B cell (primary cell): ENCODE results near the gene PRKCB. TPM values are rescaled to one million over a fixed set of nuclear protein-coding genes. Genes with fewer than 3 reads are reported as not detected.

Source experiments
- ATAC-seq: fragments of 200-7000 bp; cut with Tn5 transposase; one replicate; pipeline ENCODE4 v1.10.0; 2021; ENCODE audit warnings: low read depth, mild to moderate bottlenecking, moderate number of reproducible peaks, moderate library complexity
- CTCF ChIA-PET: fragments of 350-600 bp; sonication (Branson Sonifier 250); formaldehyde crosslinking; loops from one replicate; lab custom pipeline; 2021; ENCODE audit warnings: antibody characterized with exemption, inconsistent platforms; lab: Charles Lee
- POLR2A ChIA-PET: fragments of 350-600 bp; sonication (Branson Sonifier 250); formaldehyde crosslinking; loops from one replicate; lab custom pipeline; 2021; ENCODE audit warnings: antibody characterized with exemption; lab: Charles Lee
- DNase-seq: peaks from one replicate; pipeline ENCODE4 v3.0.0; 2013
- H2AFZ ChIP-seq: 2 replicates; pipeline ENCODE4 v1.6.1; 2012; ENCODE audit warnings: mild to moderate bottlenecking, low read depth, low read length; ENCODE audit not compliant: insufficient read depth, poor library complexity, severe bottlenecking
- H3K27ac ChIP-seq, 2 donors: 1 replicate in 1 of 2; 2 replicates in 1 of 2; pipeline ENCODE4 v1.5.1; 2012 to 2013; ENCODE audit warnings: low read length in 2 of 2, mild to moderate bottlenecking in 2 of 2, moderate library complexity in 1 of 2
- H3K27me3 ChIP-seq, 4 experiments: fragments of 200-600 bp in 1 of 4; sonication (generic) in 1 of 4; replicated peaks in 1 of 4; 1 replicate in 2 of 4; 2 replicates in 2 of 4; pipeline versions ENCODE4 v1.6.1 to v1.7.0; 2013 to 2016; ENCODE audit warnings: low read length in 3 of 4, mild to moderate bottlenecking in 2 of 4, mixed read lengths in 1 of 4, moderate library complexity in 1 of 4; ENCODE audit not compliant: insufficient read depth in 4 of 4, control insufficient read depth in 3 of 4; ENCODE audit errors: control extremely low read depth in 1 of 4
- H3K36me3 ChIP-seq, 2 experiments: replicated peaks in 1 of 2; 1 replicate in 1 of 2; 2 replicates in 1 of 2; pipeline versions ENCODE4 v1.6.1 to v1.7.1; 2013; ENCODE audit warnings: low read length in 1 of 2; ENCODE audit not compliant: insufficient read depth in 2 of 2, control insufficient read depth in 1 of 2; ENCODE audit errors: control extremely low read depth in 1 of 2, extremely low read depth in 1 of 2
- H3K4me1 ChIP-seq, 2 donors: fragments of 200-600 bp in 1 of 2; sonication (generic) in 1 of 2; 1 replicate in 1 of 2; 2 replicates in 1 of 2; pipeline versions ENCODE4 v1.5.1 to v1.6.1; 2013 to 2017; ENCODE audit warnings: low read length in 2 of 2; ENCODE audit not compliant: control insufficient read depth in 2 of 2, insufficient read depth in 2 of 2
- H3K4me2 ChIP-seq: replicated peaks from 2 replicates; pipeline ENCODE3; 2012; ENCODE audit warnings: mild to moderate bottlenecking, low read depth, low read length; ENCODE audit not compliant: poor library complexity, severe bottlenecking
- H3K4me3 ChIP-seq, 5 experiments: fragments of 200-600 bp in 1 of 5; sonication (generic) in 1 of 5; 1 replicate in 3 of 5; 2 replicates in 2 of 5; pipeline versions ENCODE4 v1.5.1 to v1.7.0; 2011 to 2016; ENCODE audit warnings: low read length in 4 of 5, mild to moderate bottlenecking in 4 of 5, low read depth in 2 of 5, control low read depth in 1 of 5, moderate library complexity in 1 of 5; ENCODE audit not compliant: insufficient read depth in 1 of 5; ENCODE audit errors: control extremely low read depth in 1 of 5, extremely low read depth in 1 of 5
- H3K79me2 ChIP-seq: fragments of 200-600 bp; sonication (generic); one replicate; pipeline ENCODE4 v1.6.0; 2016; ENCODE audit warnings: low read length; ENCODE audit not compliant: control insufficient read depth, insufficient read depth
- H3K9ac ChIP-seq: fragments of 200-600 bp; sonication (generic); 2 replicates; pipeline ENCODE4 v1.6.1; 2017; ENCODE audit warnings: mild to moderate bottlenecking, low read length, moderate library complexity
- H3K9me3 ChIP-seq, 3 donors: one replicate each; pipeline versions ENCODE4 v1.6.1 to v1.7.1; 2013; ENCODE audit warnings: low read length in 2 of 3; ENCODE audit not compliant: control insufficient read depth in 2 of 3, insufficient read depth in 1 of 3; ENCODE audit errors: control extremely low read depth in 1 of 3
- H4K20me1 ChIP-seq: 2 replicates; pipeline ENCODE4 v1.6.0; 2012; ENCODE audit warnings: mild to moderate bottlenecking, low read length; ENCODE audit not compliant: insufficient read depth, control insufficient read depth, poor library complexity, severe bottlenecking
- H3K27ac Mint-ChIP-seq: one replicate; pipeline ENCODE4 v1.8.0; 2021; ENCODE audit warnings: mixed read lengths
- H3K27me3 Mint-ChIP-seq: one replicate; pipeline ENCODE4 v1.8.0; 2021; ENCODE audit warnings: mixed read lengths
- H3K4me1 Mint-ChIP-seq: one replicate; pipeline ENCODE4 v1.8.0; 2021; ENCODE audit warnings: mixed read lengths
- H3K4me3 Mint-ChIP-seq: one replicate; pipeline ENCODE4 v1.8.0; 2021; ENCODE audit warnings: mixed read lengths
- H3K9me3 Mint-ChIP-seq: one replicate; pipeline ENCODE4 v1.8.0; 2022; ENCODE audit warnings: mixed read lengths; ENCODE audit not compliant: insufficient read depth
- CTCF ChIP-seq: fragments of 200-600 bp; IDR thresholded peaks from one replicate; pipeline ENCODE4 v1.8.0; 2022; ENCODE audit warnings: antibody characterized with exemption, mild to moderate bottlenecking
- EZH2 ChIP-seq: IDR thresholded peaks from 2 replicates; pipeline ENCODE4 v1.6.1; 2012; ENCODE audit warnings: borderline replicate concordance, low read depth, mild to moderate bottlenecking, moderate library complexity, low read length; ENCODE audit not compliant: insufficient read depth, poor library complexity, severe bottlenecking
- WGBS: methylation state at CpG from one replicate; pipeline ENCODE4 v1.1.5; 2013; ENCODE audit warnings: missing lambda C conversion rate; ENCODE audit not compliant: insufficient coverage; 5-methylcytosine and 5-hydroxymethylcytosine counted together
- intact Hi-C: fragments of 100-400 bp; cut with micrococcal nuclease; formaldehyde crosslinking; loops from one replicate; pipeline ENCODE4 v1.10.0; 2022
- polyA plus RNA-seq: library from polyadenylated mRNA; depleted of rRNA; stranded (reverse); fragments of >200 nt; gene quantifications from 2 replicates; pipeline ENCODE4 v1.2.3, GENCODE V29; 2012
- total RNA-seq, 2 donors: library from RNA; stranded (reverse); fragments of 120-200 nt in 1 of 2; gene quantifications; 1 replicate in 1 of 2; 2 replicates in 1 of 2; pipeline versions ENCODE4 v1.2.3 to v1.2.4, GENCODE V29; 2013 to 2022

The PRKCB gene
- total and polyA plus RNA-seq, 2 donors (not counting 1 experiment from before 2014, with no cell fraction given), result 106 to 373 TPM

GRCh38 chr16:24174504-24174903 is 338.7 kb downstream of the PRKCB start:
- 96% methylated on average over 5 of the region's 7 CpGs for WGBS
- intact Hi-C loops, result no loop called here
- no peaks in the 10 kb centered on the region for H3K9me3 Mint-ChIP-seq
- no peak overlapping the region for H3K27ac ChIP-seq
- no peaks in the 10 kb centered on the region for H3K9me3 ChIP-seq
- no peak overlapping the region for H3K27ac Mint-ChIP-seq
- ChIA-PET CTCF (interaction anchor here (1.2 to 3.2 kb wide), 3 partner anchors 78 to 330 kb away, joined by 3 to 14 read pairs (median 3); no protein-coding TSS in a partner anchor), POLR2A (no interaction called here)
- H3K4me3 ChIP-seq, result no peak overlapping the region
- peaks cover 28 to 92% of the 10 kb centered on the region in 2 experiments for H3K36me3 ChIP-seq
- no peaks in the 10 kb centered on the region for H3K4me1 Mint-ChIP-seq
- DNase-seq (no peak), ATAC-seq (no peak)
- TF ChIP-seq CTCF (no peak), EZH2 (no peak)
- H3K79me2 ChIP-seq, result peaks cover 7% of the 10 kb centered on the region
- no peaks in the 10 kb centered on the region for H3K4me1 ChIP-seq
- H2AFZ ChIP-seq, result no peak overlapping the region
- H4K20me1 ChIP-seq, result peaks cover 77% of the 10 kb centered on the region
- H3K9ac ChIP-seq, result no peak overlapping the region
- H3K4me3 Mint-ChIP-seq, result no peak overlapping the region
- H3K4me2 ChIP-seq, result no peak overlapping the region
- H3K27me3 Mint-ChIP-seq, result no peaks in the 10 kb centered on the region
- no peaks in the 10 kb centered on the region for H3K27me3 ChIP-seq

- POLR2A ChIA-PET, result no interaction called here
Observed at GRCh38 chr16:24174957-24175356, 339.2 kb downstream of the PRKCB start.

More at GRCh38 chr16:24174957-24175356, 339.2 kb downstream of the PRKCB start:
- intact Hi-C loops, result no loop called here
- Histone ChIP-seq H3K27me3 (no peaks in the 10 kb centered on the region), H3K27ac (no peak overlapping the region), H3K36me3 (peaks cover 28 to 94% of the 10 kb centered on the region in 2 experiments), H3K4me3 (no peak overlapping the region), H3K4me1 (no peaks in the 10 kb centered on the region), H2AFZ (no peak overlapping the region), H3K9me3 (no peaks in the 10 kb centered on the region), H3K79me2 (peaks cover 7% of the 10 kb centered on the region), H3K4me2 (no peak overlapping the region), H3K9ac (no peak overlapping the region), H4K20me1 (peaks cover 77% of the 10 kb centered on the region)
- no peak for ATAC-seq
- no peak for DNase-seq
- TF ChIP-seq CTCF (no peak), EZH2 (no peak)
- Mint-ChIP-seq H3K27ac (no peak overlapping the region), H3K4me1 (no peaks in the 10 kb centered on the region), H3K27me3 (no peaks in the 10 kb centered on the region), H3K4me3 (no peak overlapping the region), H3K9me3 (no peaks in the 10 kb centered on the region)
- CTCF ChIA-PET, result interaction anchor here (1.2 kb wide), 1 partner anchor 77 kb away, joined by 3 read pairs; no protein-coding TSS in a partner anchor
- WGBS, result 100% methylated on average over 3 of the region's 3 CpGs
